Lower lobe of right lung (tissue), 2 donors: ENCODE results near the gene PRRT1. TPM values are rescaled to one million over a fixed set of nuclear protein-coding genes. Genes with fewer than 3 reads are reported as not detected.

Source experiments
- ATAC-seq, 2 donors: fragments of 200-7000 bp; cut with Tn5 transposase; one replicate each; pipeline ENCODE4 v1.9.1; 2020 to 2022; ENCODE audit warnings: mild to moderate bottlenecking in 2 of 2, moderate library complexity in 2 of 2
- DNase-seq: peaks from one replicate; pipeline ENCODE4 v3.0.0-alpha.2; 2020
- H3K27ac ChIP-seq: fragments of 200-600 bp; one replicate; pipeline ENCODE4 v1.8.0; 2022
- H3K27me3 ChIP-seq: fragments of 200-600 bp; one replicate; pipeline ENCODE4 v1.8.0; 2022; ENCODE audit warnings: low read depth
- H3K36me3 ChIP-seq: fragments of 200-600 bp; one replicate; pipeline ENCODE4 v1.8.0; 2022; ENCODE audit warnings: mild to moderate bottlenecking
- H3K4me1 ChIP-seq: fragments of 200-600 bp; one replicate; pipeline ENCODE4 v1.8.0; 2022
- H3K4me3 ChIP-seq: fragments of 200-600 bp; one replicate; pipeline ENCODE4 v1.8.0; 2022; ENCODE audit warnings: mild to moderate bottlenecking
- H3K9me3 ChIP-seq: fragments of 200-600 bp; one replicate; pipeline ENCODE4 v1.8.0; 2022
- CTCF ChIP-seq: fragments of 200-600 bp; IDR thresholded peaks from one replicate; pipeline ENCODE4 v1.8.0; 2022; ENCODE audit warnings: antibody characterized with exemption, mild to moderate bottlenecking
- intact Hi-C: fragments of 100-400 bp; cut with DNase I; formaldehyde crosslinking; loops from one replicate; pipeline ENCODE4 v1.11.0; 2022
- total RNA-seq: library from RNA; stranded (reverse); fragmentation: NEBNext Ultra II Directional; extraction: Animal tissue kit (Norgen Biotek cat#: 25700); gene quantifications from one replicate; pipeline ENCODE4 v1.2.1, GENCODE V29; 2021
- donor health status: DM: no; HTN: yes; CAD: no; lungs with severe emphysema.

The PRRT1 gene
- total RNA-seq, 1 donor from 2014 or later, result 1.2 TPM

GRCh38 chr6:32151181-32151862, 417 bp downstream of the PRRT1 start:
- DNase-seq (no peak), ATAC-seq (no peak)
- H3K36me3 ChIP-seq, result peaks cover 3% of the 10 kb centered on the region
- peaks cover 27% of the 10 kb centered on the region for H3K4me1 ChIP-seq
- peaks cover 46% of the 10 kb centered on the region for H3K27me3 ChIP-seq
- H3K4me3 ChIP-seq, result peak overlapping the region; percentile 77
- no peak for TF ChIP-seq CTCF
- intact Hi-C loops, result no loop called here
- H3K9me3 ChIP-seq, result no peaks in the 10 kb centered on the region
- H3K27ac ChIP-seq, result no peak overlapping the region

GRCh38 chr6:32149932-32150870, 1.5 kb downstream of the PRRT1 start:
- peaks cover 40% of the 10 kb centered on the region for H3K27me3 ChIP-seq
- intact Hi-C loops, result no loop called here
- no peaks in the 10 kb centered on the region for H3K36me3 ChIP-seq
- H3K4me3 ChIP-seq, result no peak overlapping the region
- TF ChIP-seq CTCF, result no peak
- no peak overlapping the region for H3K27ac ChIP-seq
- H3K4me1 ChIP-seq, result peaks cover 26% of the 10 kb centered on the region
- H3K9me3 ChIP-seq, result no peaks in the 10 kb centered on the region
- no peak for DNase-seq
- no peak for ATAC-seq

- DNase-seq, result no peak
- peak overlapping the region; percentile 31 for H3K4me3 ChIP-seq
- H3K27ac ChIP-seq, result no peak overlapping the region
- peaks cover 40% of the 10 kb centered on the region for H3K27me3 ChIP-seq
- H3K9me3 ChIP-seq, result no peaks in the 10 kb centered on the region
- no peak for TF ChIP-seq CTCF
- ATAC-seq, result no peak
- intact Hi-C loops, result no loop called here
- no peaks in the 10 kb centered on the region for H3K36me3 ChIP-seq
- H3K4me1 ChIP-seq, result peaks cover 21% of the 10 kb centered on the region
Measured at GRCh38 chr6:32149092-32149755, 2.5 kb downstream of the PRRT1 start.

GRCh38 chr6:32148289-32149091, 3.2 kb downstream of the PRRT1 start:
- Histone ChIP-seq H3K4me3 (peak overlapping the region; percentile 31), H3K9me3 (no peaks in the 10 kb centered on the region), H3K27me3 (peaks cover 40% of the 10 kb centered on the region), H3K27ac (no peak overlapping the region), H3K4me1 (peaks cover 15% of the 10 kb centered on the region), H3K36me3 (no peaks in the 10 kb centered on the region)
- peak; percentile 74 for DNase-seq
- peak; percentile 13 for TF ChIP-seq CTCF
- peak; percentile 54 to 61 for ATAC-seq
- intact Hi-C loops, result no loop called here
